Kidney capillary endothelial cell (primary cell): ENCODE results near the gene THRA.

ENCODE experiments used
- DNase-seq: peaks from one replicate; pipeline ENCODE4 v3.0.0-alpha.2; 2018; ENCODE audit warnings: low spot score

The THRA gene

GRCh38 chr17:40064971-40065768 is 2.4 kb downstream of the THRA start:
- no peak for DNase-seq

- DNase-seq = no peak
These were observed 3.2 kb downstream of the THRA start for GRCh38 chr17:40065769-40066510.

- DNase-seq = no peak
These were observed 4.9 kb downstream of the THRA start for GRCh38 chr17:40067710-40068109.

GRCh38 chr17:40068129-40068581 is 5.4 kb downstream of the THRA start:
- DNase-seq = no peak

DNA sequence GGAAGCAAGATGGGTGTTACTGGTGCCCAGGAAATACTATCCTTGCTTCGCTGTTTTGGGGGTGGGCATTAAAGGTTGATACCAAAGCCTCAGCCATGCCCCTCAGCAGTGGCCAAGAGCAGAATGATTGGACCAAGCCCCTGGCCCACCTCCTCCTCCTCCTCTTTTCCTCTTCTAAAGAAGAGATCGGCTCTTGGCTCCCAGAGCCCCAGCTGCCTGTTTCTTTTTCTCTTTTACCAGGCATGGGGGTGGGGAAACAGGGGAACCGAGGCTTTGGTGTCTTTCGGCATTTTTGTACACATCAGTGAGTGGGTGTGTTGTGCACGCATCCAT is 5.8 kb downstream of the THRA start:
- DNase-seq = no peak

DNA sequence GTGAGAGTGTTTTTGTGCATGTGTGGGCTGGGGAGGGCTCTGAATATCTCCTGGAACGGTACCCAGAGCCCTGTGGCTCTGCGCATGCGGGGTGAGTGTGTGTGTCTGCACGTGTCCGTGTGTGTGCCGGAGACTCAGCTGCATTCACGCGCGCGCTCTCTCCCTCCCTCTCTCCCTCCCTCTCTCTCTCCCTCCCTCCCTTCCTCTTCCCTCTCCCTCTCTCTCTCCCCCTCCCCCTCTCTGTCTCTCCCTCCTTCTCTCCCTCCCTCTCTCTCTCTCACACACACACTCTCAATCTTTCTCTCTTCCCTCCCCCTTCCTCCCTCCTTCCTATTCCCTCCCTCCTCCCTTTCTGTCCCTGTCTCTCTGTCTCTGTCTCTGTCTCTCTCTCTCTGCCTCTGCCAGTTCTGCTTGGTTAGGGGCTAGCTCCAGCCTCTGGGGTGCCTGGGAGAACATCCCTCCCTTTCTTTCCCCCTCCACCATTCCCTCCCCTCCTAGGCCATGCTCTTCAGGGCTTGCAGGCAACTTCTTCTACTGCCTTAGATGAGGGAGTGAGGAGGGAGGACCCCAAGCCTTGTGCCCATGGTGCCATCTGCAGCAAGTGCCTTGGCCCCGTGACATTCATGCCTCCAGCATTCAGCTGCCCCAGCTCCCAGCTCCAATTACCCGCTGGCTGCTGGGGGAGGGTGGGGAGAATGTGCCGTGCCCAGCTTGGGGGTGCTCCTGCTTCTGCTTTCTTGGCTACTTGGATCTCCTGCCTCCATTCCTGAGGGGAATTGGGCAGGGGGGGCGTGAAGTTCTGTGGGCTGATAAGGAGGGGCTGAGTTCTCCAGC is 6.4 kb downstream of the THRA start:
- no peak for DNase-seq

DNA sequence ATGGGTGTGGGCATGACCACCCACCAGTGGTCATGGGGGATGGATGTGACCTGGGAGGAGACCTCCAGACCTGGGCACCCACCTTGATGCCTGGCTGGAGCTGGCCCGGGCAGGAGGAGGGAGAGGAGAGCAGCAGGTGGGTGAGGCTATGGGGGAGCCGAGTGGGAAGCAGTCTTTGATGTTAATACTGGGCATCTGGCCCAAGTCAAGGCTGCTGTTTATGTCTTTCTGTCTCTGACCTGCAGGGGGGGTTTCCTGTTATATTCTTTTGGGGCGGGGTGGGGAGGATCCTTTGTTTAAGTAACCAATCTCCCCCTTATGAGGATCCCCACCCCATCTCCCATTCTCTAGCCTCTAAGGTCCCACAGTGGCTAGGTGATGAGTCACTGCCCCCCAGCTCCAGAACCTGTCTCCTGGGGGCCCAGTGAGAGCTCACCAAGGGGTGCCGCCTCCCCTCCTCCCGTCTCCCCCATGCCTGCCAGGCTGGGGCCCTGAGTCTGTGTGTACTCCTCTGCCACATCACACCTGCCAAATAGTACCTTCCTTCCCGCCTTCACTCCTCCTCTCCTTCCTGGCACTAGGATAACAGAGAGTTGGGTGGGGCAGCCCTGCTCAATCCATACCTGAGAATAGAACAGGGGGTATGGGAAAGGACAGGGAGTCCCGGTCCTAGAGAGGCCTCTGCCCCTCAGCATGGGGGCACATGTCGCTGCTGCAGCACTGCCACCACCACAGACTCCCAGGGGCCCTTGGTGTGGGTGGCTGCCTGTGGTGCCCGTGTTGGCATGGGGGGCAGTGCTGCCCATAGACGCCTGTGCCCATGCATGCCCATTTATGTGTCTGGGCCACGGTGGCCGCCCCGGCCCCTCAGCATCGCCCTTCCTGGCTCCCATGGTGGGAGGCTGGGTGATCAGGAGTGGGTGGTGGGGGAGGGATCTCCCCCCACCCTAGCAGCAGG is 7.3 kb downstream of the THRA start:
- DNase-seq = no peak

DNA sequence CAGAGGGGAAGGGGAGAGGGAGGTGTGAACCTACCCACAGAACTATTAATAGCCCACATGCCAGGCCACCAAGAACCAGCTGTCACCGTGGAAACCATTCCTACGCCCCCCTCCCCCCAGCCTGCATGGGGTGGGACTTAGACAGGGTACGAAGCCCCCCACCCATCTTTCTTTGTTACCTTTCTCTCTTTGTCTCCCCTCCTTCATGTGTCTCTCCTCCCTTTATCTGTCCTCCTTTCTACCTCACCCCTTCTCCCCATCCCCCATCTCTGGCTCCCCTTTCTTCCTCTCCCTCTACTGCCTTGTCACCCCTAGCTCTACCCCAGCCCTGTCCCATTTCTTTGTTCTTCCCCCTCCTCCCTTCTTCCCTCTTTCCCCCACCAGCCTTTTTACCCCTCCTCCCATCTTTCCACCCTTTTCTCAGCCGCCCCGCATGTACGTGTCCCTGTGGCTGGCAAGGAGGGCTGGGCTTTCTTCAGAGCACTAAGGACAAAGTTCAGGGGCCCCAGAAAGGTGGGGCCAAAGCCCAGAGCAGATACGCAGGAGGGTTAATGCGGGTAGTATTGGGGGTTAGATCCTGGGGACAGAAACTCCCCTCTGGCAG is 8.0 kb downstream of the THRA start:
- DNase-seq = no peak

DNA sequence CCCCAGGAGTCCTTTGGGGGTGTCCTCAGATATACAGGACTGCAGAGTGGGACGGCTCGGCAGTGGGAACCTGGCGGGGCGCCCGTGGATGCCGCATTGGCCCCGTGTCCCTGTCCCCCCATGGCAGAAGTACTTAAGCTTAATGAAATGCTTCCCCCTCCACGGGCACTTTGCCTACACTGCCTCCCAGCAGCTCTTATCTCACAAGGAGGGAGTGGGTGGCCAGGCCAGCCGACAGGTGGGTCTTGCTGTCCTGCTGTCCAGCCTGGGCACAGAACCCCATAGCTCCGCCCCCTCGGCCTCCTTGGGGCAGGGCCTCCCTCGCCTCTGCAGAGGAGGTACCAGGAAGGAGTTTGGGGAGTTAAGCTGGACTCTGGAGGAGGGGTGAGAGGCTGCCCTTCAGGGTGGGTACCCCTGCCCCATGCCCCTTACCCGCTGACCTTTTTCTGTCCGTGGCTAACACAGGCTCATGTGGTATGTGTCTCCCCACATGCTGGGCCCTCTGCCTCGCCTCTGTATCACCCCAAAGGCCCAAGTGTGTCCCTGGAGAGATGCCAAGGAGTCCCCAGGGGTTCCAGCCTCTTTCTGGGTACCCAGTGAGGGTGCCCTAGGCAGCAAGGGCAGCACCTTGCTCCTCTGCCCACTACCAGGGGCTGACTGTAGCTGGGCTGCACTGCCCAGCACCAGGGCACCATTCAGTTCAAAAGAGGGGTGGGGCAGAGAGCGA is 8.7 kb downstream of the THRA start:
- DNase-seq = no peak

DNA sequence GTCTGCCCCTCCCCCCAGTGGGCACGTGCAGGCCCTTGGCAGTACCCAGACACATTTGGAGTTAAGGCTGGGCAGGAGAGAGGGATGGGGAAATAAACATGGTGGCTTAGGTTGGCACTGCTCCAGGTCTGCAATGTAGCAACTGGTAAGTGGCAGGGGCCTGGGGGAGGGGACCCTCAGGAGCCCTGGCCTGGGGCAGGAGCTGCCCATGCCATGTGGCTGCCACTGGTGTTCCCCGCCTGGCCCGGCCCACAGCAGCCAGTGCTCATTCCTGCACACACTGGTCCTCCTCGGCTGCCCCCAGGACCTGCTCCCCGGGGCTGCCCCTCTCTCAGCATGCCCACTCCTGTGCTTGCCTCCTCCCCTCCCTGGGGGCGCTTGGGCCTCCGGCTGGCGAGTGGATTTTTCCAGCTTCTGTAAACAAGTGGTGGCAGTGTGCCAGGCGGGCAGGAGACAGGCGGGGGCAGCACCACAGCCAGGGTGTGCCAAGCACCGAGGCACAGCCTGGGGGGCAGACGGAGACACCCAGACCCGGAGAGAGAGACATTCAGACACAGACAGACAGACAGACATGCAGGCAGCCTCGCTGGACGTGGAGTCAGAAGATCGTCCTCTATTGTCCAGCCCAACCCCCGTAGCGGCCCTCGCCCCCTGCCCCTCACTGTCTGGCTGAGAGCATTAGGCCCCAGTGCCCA is 9.4 kb downstream of the THRA start:
- no peak for DNase-seq

DNA sequence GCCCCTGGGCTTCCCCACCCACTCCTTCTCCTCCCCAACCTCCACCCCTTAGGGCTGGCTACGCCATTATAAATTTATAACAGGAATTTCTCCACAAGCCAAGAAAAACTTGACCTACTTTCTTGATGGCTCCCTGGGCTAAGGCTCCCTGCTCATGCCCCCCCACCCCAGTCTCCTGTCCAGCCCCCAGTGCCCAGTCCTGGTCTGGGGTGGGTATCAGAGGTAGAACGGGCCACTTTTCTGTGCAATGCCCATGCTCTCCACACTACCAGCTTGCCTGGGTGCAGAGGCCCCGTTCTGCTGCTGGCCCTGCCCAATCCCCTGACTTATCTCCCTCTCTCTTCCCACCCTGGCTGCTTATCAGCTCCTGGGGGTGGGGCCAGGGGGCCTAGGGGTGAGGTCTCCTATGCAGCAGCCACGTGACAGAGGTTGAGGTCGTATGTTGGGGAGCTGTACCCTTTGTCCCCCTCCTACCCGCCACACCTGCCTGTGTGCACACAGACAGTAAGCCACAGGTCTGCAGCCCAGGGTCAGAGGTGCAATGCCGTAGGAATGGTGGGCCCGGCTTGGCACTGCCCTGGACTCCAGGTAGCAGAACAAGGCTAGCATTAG is 10.1 kb downstream of the THRA start:
- no peak for DNase-seq

DNA sequence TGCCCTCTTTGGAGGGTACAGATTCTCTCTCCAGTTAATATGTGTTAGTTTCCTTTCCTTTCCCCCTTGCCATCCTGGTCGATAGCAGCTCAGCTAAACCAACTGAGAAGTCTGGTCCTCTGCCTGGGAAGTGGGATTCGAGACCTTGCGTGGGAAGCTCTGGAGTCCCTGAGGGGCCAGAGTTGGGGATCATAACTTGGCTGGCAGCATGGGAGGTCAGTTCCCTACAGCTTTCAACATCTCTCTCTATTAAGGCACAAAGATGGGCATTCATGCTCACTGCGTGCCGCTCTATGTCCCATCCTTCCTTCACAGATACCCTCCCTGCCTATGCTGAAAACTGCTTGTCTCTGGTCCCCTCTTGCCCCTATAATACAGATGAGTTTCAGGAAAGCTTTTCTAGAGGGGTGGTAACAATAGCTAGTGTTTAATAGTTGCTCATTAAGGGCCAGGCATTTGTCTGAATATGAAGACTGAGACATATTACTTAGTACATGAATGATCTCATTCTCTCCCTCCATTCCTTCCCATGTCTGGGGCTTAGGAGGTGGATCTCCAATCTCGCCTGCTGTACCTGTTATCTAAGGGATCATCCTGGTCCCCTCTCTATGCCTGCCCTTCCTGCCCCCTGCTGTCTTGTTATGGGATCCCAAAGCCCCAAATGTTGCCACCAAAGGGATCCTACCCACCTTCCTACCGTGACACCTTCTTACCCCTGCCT is 10.8 kb downstream of the THRA start:
- no peak for DNase-seq

DNA sequence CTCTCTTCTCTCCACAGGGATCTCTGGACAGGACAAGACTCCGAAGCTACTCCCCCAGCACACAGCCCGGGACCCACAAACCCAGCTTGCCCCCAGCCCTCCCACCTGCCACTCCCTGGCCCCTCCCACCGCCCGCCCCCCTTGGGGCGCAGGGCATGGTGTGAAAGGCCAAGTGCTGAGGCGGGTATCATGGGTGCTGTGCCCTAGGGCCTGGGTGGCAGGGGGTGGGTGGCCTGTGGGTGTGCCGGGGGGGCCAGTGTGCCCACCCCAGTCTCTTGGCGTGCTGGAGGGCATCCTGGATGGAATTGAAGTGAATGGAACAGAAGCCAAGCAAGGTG is 11.4 kb downstream of the THRA start:
- no peak for DNase-seq

DNA sequence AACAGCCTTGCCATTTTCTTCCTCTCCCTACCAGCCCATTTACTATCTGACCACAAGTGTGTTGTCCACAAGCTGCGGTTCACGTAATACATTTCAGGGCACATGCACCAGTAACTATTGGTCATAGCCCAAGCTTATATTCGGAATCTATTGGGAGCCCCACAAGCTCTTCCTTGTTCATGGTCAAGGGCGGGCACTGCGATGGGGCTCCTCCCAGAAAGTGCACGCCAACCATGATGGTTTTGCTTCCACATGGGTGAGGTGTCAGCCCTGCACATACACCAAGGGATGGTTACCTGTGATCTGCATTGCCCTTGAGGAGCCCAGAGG is 12.1 kb downstream of the THRA start:
- no peak for DNase-seq

DNA sequence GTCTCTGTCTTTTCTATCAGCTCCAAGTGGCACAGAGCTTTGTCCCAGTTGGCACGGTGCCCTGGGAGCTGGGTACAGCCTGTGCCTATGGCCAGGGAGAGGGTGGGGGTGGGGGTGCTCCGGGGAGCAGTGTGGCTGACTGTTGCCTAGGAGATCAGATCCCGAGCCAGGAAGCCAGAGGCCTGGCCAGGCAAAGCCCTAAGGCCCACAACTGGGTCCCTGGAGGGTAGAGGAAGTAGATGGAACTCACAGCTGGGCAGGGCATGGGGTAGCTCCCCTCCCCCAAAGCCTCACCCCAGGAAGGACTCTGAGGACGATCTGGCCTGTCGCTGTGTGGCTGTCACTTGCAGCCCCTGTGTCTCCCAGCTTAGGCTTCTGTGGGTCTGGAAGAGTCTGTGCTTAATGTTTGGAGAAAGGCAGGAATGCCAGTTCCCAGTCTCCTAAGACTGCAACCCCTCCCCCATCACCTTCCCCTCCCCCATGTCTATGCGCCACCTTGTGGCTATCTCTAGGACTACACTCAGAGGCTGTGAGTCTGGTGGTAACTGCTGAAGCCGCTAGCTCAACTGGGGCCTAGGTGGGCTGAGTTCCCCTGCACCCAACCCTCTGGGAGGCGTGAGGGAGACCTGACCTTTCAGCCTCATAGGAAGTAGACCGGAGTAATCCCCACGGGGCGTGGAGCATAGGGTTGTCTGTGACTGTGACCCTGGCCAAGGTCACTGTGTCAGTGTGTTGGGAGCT is 12.6 kb downstream of the THRA start:
- DNase-seq = peak; percentile 46

GRCh38 chr17:40075942-40076498 is 13.3 kb downstream of the THRA start:
- no peak for DNase-seq

DNA sequence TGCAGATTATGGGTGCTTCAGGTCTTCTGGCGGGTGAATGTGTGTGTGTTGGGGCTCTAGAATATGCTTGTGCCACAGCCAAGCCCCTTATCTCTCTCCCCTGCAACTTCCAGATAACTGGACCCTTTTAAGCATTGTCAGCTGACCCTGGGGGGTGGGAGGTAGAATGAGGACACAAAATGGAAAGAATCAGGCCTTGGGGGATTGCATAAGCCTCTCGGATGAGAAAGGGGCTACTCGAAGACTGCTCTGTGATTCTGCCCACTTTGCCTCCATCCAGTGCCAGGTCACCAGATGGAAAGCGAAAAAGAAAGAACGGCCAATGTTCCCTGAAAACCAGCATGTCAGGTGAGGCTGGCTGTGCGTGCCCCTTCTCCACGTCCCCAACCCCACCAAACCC is 13.8 kb downstream of the THRA start:
- DNase-seq = no peak

- no peak for DNase-seq
These were observed 16.8 kb downstream of the THRA start for GRCh38 chr17:40079545-40079944.
